Hepatocyte (in vitro differentiated cells): Measurements from ENCODE around the gene SHANK3. TPM values are rescaled to one million over a fixed set of nuclear protein-coding genes. Genes with fewer than 3 reads are reported as not detected.

ENCODE experiments used
- DNase-seq: peaks from one replicate; pipeline ENCODE4 v3.0.0-alpha.2; 2016; ENCODE audit warnings: low spot score
- H2AFZ ChIP-seq: fragments of 200-600 bp; sonication (generic); 2 replicates; pipeline ENCODE4 v1.6.0; 2016; ENCODE audit warnings: antibody characterized with exemption, mild to moderate bottlenecking
- H3K27ac ChIP-seq: fragments of 200-600 bp; sonication (generic); 2 replicates; pipeline ENCODE4 v1.5.1; 2016; ENCODE audit warnings: mild to moderate bottlenecking
- H3K27me3 ChIP-seq: fragments of 200-600 bp; sonication (generic); 2 replicates; pipeline ENCODE4 v1.6.1; 2016
- H3K36me3 ChIP-seq: fragments of 200-600 bp; sonication (generic); replicated peaks from 2 replicates; pipeline ENCODE4 v1.5.1; 2016; ENCODE audit warnings: low read depth; ENCODE audit not compliant: insufficient read depth
- H3K4me1 ChIP-seq: fragments of 200-600 bp; sonication (generic); 2 replicates; pipeline ENCODE4 v1.5.1; 2016; ENCODE audit warnings: mild to moderate bottlenecking, moderate library complexity; ENCODE audit not compliant: insufficient read depth
- H3K4me2 ChIP-seq: fragments of 200-600 bp; sonication (generic); 2 replicates; pipeline ENCODE4 v1.6.0; 2016
- H3K4me3 ChIP-seq: fragments of 200-600 bp; sonication (generic); 2 replicates; pipeline ENCODE4 v1.5.1; 2016; ENCODE audit warnings: mild to moderate bottlenecking
- H3K79me2 ChIP-seq: fragments of 200-600 bp; sonication (generic); 2 replicates; pipeline ENCODE4 v1.6.0; 2017; ENCODE audit warnings: mild to moderate bottlenecking
- H3K9me2 ChIP-seq: fragments of 200-600 bp; sonication (generic); replicated peaks from 2 replicates; pipeline ENCODE4 v1.6.0; 2017; ENCODE audit warnings: mild to moderate bottlenecking; ENCODE audit not compliant: insufficient read depth
- H3K9me3 ChIP-seq: fragments of 200-600 bp; sonication (generic); 2 replicates; pipeline ENCODE4 v1.5.1; 2016; ENCODE audit warnings: low read depth, mild to moderate bottlenecking
- H4K20me1 ChIP-seq: fragments of 200-600 bp; sonication (generic); 2 replicates; pipeline ENCODE4 v1.6.0; 2016; ENCODE audit warnings: mild to moderate bottlenecking; ENCODE audit not compliant: insufficient read depth, poor library complexity, severe bottlenecking
- EZH2 ChIP-seq: fragments of 200-600 bp; sonication (generic); IDR thresholded peaks from 2 replicates; pipeline ENCODE4 v1.6.1; 2016; ENCODE audit warnings: antibody characterized with exemption, mild to moderate bottlenecking, borderline replicate concordance
- EZH2phosphoT487 ChIP-seq: fragments of 200-600 bp; sonication (generic); IDR thresholded peaks from one replicate; pipeline ENCODE4 v1.6.1; 2018; ENCODE audit warnings: antibody characterized with exemption, mild to moderate bottlenecking, low read depth, moderate library complexity; ENCODE audit not compliant: unreplicated experiment, severe bottlenecking
- WGBS: methylation state at CpG from one replicate; pipeline ENCODE4 v1.1.6; 2016; ENCODE audit warnings: low lambda C conversion rate; ENCODE audit errors: missing lambda C conversion rate; 5-methylcytosine and 5-hydroxymethylcytosine counted together
- polyA plus RNA-seq: library from polyadenylated mRNA; unstranded; fragments of >200 nt; fragmentation: Nextera tagmentation; extraction: Ambion mirVana; gene quantifications from 2 replicates; pipeline ENCODE4 v1.2.1, GENCODE V29; 2016
- total RNA-seq: library from RNA; depleted of rRNA; stranded (reverse); fragments of >200 nt; gene quantifications from 2 replicates; pipeline ENCODE4 v1.2.3, GENCODE V29; 2014
- TF ChIP-seq, protein P1 (sequence below): fragments of 200-600 bp; sonication (generic); IDR thresholded peaks from 2 replicates; pipeline ENCODE4 v1.5.1; 2016; ENCODE audit warnings: antibody characterized with exemption, mild to moderate bottlenecking; ENCODE audit not compliant: poor library complexity

Gene SHANK3
- total and polyA plus RNA-seq, 2 experiments from 2014 or later, result 1.9 to 2.9 TPM

DNA sequence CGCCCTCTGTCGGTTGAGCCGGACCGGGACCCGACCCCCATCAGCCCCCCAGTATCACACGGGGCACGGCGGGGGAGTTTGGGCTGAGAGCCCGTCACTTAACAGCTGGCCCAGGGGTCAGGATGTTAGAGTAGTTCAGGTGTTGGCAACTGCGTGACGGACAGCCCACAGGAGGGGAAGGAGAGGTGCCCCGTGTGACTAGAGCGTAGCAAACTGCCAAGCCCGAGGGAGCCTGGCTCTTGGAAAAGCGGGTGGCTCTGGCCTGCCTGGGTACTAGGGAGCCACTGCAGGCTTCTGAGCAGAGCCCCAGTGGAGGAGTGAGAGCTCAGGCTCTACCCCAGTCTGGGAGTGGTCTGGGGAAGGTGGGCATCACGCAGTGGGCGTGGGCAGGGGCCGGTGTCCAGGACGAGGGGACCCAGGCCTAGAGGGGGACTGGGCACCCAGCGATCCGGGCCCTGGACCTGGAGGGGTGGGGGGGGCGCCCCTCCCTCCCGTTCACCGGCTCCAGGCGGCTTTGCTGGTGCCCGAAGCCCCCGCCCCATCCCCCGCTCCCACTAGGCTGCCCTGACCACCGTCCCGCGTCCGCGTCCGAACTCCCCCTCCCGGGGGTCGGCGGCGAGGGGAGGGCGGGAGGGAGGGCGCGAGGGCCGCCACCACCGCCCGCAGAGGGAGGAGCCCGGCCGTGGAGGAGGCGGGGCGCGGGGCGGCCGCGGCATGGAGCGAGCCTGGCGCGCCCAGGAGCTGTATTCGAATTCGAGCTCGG, 24.4 kb downstream of the SHANK3 start:
- peak overlapping the region; percentile 60 for H2AFZ ChIP-seq
- no peaks in the 10 kb centered on the region for H3K79me2 ChIP-seq
- H4K20me1 ChIP-seq, result no peaks in the 10 kb centered on the region
- TF ChIP-seq, protein P1, sequence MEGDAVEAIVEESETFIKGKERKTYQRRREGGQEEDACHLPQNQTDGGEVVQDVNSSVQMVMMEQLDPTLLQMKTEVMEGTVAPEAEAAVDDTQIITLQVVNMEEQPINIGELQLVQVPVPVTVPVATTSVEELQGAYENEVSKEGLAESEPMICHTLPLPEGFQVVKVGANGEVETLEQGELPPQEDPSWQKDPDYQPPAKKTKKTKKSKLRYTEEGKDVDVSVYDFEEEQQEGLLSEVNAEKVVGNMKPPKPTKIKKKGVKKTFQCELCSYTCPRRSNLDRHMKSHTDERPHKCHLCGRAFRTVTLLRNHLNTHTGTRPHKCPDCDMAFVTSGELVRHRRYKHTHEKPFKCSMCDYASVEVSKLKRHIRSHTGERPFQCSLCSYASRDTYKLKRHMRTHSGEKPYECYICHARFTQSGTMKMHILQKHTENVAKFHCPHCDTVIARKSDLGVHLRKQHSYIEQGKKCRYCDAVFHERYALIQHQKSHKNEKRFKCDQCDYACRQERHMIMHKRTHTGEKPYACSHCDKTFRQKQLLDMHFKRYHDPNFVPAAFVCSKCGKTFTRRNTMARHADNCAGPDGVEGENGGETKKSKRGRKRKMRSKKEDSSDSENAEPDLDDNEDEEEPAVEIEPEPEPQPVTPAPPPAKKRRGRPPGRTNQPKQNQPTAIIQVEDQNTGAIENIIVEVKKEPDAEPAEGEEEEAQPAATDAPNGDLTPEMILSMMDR, result peak; percentile 63
- TF ChIP-seq EZH2, result no peak
- peak overlapping the region; percentile 96 for H3K4me2 ChIP-seq
- H3K9me3 ChIP-seq, result no peaks in the 10 kb centered on the region
- H3K4me3 ChIP-seq, result peak overlapping the region; percentile 26
- no peak overlapping the region for H3K27ac ChIP-seq
- no peaks in the 10 kb centered on the region for H3K36me3 ChIP-seq
- DNase-seq, result peak; percentile 69
- no peaks in the 10 kb centered on the region for H3K9me2 ChIP-seq
- peaks cover 13% of the 10 kb centered on the region for H3K4me1 ChIP-seq
- 21% methylated on average over 15 of the region's 58 CpGs for WGBS
- H3K27me3 ChIP-seq, result no peaks in the 10 kb centered on the region

DNA sequence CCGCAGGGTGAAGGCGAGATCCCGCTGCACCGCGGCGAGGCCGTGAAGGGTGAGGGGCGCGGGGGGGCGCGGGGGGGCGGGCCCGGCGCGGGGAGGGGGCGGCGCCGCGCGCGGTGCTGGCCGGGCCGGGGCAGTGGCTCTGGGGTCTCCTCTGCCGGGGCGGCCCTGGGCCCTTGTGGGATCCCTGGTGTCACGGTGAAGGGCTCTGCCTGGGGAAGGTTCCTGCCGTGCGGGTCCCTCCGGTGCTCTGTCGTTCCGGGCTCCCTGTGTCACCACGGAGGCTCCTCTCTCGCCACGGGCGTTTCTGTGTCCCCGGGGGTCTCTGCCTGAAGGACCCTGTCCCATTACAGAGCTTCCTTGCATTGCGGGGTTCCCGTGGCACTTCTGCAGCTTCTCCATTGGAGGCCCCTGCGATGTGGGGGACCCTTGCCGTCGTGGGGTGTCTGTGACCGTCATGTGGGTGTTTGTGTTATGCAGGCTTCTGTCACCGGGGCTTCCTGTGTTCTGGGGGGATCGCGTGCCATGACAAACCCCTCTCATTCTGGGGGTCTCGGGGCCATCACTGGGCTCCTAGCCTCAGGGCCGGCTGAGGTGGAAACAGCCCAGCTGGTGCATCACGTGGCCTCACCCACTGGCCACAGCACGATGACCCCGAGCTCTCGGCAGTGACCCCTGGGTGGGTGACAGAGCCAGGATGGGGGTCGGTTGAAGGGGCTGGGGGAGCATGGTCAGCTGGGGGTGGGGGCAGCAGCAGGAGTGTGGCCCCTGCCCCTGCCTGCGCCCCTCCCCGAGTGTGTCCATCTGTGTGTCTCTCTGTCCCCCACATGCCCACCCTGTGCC, 25.3 kb downstream of the SHANK3 start:
- no peak overlapping the region for H3K27ac ChIP-seq

DNA sequence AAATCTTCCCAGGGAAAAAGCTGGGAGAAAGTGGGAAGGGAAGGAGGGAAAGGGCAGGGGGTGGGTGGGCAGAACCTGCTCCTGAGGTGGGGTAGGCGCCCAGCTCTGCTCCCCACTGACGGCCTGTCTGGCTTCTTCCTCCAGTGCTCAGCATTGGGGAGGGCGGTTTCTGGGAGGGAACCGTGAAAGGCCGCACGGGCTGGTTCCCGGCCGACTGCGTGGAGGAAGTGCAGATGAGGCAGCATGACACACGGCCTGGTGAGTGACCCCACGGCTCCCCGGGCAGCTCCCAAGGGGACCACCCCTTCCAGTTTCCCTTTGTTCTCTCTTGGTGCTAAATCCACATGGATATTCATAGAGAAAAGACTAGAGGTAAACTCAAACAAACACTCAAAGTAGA, 25.9 kb downstream of the SHANK3 start:
- 85% methylated on average over 9 of the region's 12 CpGs for WGBS
- no peak for DNase-seq
- TF ChIP-seq EZH2phosphoT487 (no peak), EZH2 (no peak)
- TF ChIP-seq, protein P1, result no peak
- H3K79me2 ChIP-seq, result no peaks in the 10 kb centered on the region
- peaks cover 13% of the 10 kb centered on the region for H3K4me1 ChIP-seq
- H3K27ac ChIP-seq, result no peak overlapping the region
- no peaks in the 10 kb centered on the region for H3K36me3 ChIP-seq
- no peaks in the 10 kb centered on the region for H3K9me2 ChIP-seq
- no peaks in the 10 kb centered on the region for H4K20me1 ChIP-seq
- no peaks in the 10 kb centered on the region for H3K27me3 ChIP-seq
- peak overlapping the region; percentile 96 for H3K4me2 ChIP-seq
- no peak overlapping the region for H2AFZ ChIP-seq
- no peaks in the 10 kb centered on the region for H3K9me3 ChIP-seq
- H3K4me3 ChIP-seq, result no peak overlapping the region

More for the DNA sequence above, 25.3 kb downstream of the SHANK3 start:
- H3K27me3 ChIP-seq, result no peaks in the 10 kb centered on the region
- H2AFZ ChIP-seq, result no peak overlapping the region
- H4K20me1 ChIP-seq, result no peaks in the 10 kb centered on the region
- H3K36me3 ChIP-seq, result no peaks in the 10 kb centered on the region
- H3K4me1 ChIP-seq, result peaks cover 13% of the 10 kb centered on the region
- H3K9me2 ChIP-seq, result no peaks in the 10 kb centered on the region
- WGBS, result 48% methylated on average over 23 of the region's 54 CpGs
- H3K9me3 ChIP-seq, result no peaks in the 10 kb centered on the region
- TF ChIP-seq EZH2 (no peak), EZH2phosphoT487 (no peak)
- TF ChIP-seq, protein P1, result no peak
- H3K4me2 ChIP-seq, result peak overlapping the region; percentile 96
- H3K79me2 ChIP-seq, result no peaks in the 10 kb centered on the region
- DNase-seq, result no peak
- H3K4me3 ChIP-seq, result peak overlapping the region; percentile 33
